GM19397 (cell line): Measurements from ENCODE around the gene FMO5.
"Not testable (repeated sequence)": the region's sequence is repeated elsewhere in the genome, so short reads cannot be mapped to it uniquely, and the experiment has no call there.

Experiments
- ATAC-seq: cut with Tn5 transposase; IDR thresholded peaks from one replicate; pipeline ENCODE4 v1.9.1; 2021; ENCODE audit warnings: mild to moderate bottlenecking, moderate library complexity; ENCODE audit not compliant: unreplicated experiment

Gene FMO5

DNA sequence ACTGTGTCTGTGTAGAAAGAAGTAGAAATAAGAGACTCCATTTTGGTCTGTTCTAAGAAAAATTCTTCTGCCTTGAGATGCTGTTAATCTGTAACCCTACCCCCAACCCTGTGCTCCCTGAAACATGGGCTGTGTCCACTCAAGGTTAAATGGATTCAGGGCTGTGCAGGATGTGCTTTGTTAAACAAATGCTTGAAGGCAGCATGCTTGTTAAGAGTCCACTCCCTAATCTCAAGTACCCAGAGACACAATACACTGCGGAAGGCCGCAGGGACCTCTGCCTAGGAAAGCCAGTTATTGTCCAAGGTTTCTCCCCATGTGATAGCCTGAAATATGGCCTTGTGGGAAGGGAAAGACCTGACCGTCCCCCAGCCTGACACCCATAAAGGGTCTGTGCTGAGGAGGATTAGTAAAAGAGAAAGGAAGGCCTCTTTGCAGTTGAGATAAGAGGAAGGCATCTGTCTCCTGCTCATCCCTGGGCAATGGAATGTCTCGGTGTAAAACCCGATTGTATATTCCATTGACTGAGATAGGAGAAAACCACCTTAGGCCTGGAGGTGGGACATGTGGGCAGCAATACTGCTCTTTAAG, 15.1 kb upstream of the FMO5 start:
- ATAC-seq: not testable (repeated sequence)

- no peak for ATAC-seq
These were observed 14.0 kb upstream of the FMO5 start for GRCh38 chr1:147238925-147239820.

- no peak for ATAC-seq
These were observed 13.1 kb upstream of the FMO5 start for GRCh38 chr1:147238053-147238902.

GRCh38 chr1:147236959-147237791, 12.0 kb upstream of the FMO5 start:
- ATAC-seq: no peak

DNA sequence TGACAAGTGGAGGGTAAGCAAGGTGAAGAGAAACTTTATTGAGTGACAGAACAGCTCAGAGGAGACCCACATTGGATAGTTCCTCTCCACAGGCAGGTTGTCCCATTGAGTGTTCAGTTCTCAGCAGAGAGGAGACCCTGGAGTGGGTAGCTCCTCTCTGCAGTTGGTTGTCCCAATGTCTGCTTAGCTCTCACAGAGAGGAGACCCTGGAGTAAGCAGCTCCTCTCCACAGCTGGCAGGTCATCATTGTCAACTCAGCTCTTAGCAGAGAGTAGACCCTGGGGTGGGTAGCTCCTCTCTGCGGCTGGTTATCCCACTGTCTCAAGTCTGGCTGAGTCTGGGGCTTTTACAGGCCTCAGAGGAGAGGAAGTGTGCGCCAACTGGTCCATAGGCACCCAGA, 11.3 kb upstream of the FMO5 start:
- no peak for ATAC-seq

- ATAC-seq: no peak
These were observed 10.7 kb upstream of the FMO5 start for GRCh38 chr1:147235822-147236221.

DNA sequence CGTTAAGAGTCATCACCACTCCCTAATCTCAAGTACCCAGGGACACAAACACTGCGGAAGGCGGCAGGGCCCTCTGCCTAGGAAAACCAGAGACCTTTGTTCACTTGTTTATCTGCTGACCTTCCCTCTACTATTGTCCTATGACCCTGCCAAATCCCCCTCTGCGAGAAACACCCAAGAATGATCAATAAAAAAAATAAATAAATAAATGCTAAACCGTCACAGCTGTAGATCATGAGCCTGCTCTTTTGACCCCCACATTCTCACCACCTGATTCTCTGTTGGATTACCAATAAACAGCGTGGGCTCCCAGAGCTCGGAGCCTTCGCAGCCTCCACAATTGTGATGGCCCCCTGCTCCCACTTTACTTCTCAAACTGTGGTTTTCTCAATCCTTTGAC, 8.8 kb upstream of the FMO5 start:
- not testable (repeated sequence) for ATAC-seq

- ATAC-seq: not testable (repeated sequence)
These were observed 5.9 kb upstream of the FMO5 start for GRCh38 chr1:147231032-147231431.

GRCh38 chr1:147223740-147224615, 1.2 kb downstream of the FMO5 start:
- ATAC-seq: no peak

GRCh38 chr1:147218606-147219005, 6.5 kb downstream of the FMO5 start:
- no peak for ATAC-seq

GRCh38 chr1:147217141-147217540, 8.0 kb downstream of the FMO5 start:
- no peak for ATAC-seq

- no peak for ATAC-seq
These were observed 9.0 kb downstream of the FMO5 start for GRCh38 chr1:147216124-147216523.

DNA sequence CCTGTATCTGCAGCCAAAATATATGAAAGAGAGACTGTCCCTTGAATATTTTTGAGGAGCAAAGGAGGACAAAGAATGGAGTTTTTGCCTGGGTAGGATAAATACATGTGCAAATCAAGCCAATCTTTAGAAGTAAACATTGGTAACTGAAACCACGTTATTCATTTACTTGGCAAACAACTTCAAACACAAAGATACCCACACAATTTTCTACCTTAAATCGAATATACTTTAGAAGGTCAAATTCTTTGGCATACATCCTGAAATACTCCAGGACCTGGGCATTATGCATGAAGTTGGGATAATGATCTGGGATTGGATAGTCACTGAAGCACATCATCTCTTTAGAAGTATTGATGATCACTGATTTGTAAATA, 9.6 kb downstream of the FMO5 start:
- ATAC-seq: no peak

DNA sequence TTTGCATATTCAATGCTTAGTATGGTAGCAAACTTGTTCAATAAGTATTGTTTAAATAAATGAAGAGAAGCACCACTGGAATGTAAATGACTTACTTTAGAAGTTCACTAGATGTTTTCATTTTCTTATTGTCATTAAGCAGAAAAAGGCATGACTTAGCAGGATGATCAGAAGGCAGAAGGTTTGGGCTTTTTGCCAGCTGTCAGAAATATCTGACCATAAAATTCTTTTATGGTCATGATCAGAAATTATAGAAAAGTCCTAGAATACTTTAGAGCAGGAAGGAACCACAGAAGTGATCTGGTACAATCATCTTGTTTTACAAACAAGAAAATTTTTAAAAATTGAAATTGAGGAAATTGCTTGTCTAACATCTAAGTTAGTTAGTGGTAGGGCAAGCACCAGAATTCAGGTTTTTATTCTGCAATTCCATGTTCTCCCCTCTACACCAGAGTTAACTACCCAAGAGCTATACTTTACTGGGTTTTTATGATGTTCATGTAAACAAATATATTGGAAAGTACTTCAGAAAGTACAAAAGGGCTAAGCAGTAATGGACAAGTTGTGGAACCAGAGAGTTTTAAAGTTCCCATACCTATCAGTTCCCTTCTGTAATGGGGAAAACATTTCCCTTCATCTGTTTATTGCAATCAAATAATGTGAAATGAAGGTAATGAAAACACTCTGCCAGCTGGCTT, 10.1 kb downstream of the FMO5 start:
- ATAC-seq: no peak

DNA sequence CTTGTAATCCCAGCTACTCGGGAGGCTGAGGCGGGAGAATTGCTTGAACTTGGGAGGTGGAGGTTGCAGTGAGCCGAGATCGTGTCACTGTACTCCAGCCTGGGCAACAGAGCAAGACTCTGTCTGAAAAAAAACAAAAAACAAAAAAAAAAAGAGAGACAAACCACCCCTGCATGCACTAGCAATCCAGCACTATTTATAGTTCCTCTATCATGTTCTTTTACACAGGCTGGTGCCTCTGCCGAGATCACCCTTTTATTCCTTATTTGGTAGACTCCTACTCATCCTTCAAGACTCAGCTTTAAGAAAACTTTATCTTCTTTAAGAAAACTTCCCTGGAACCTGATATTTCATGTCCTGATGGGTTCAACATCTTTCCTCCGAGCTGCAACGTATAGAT, 10.8 kb downstream of the FMO5 start:
- no peak for ATAC-seq

DNA sequence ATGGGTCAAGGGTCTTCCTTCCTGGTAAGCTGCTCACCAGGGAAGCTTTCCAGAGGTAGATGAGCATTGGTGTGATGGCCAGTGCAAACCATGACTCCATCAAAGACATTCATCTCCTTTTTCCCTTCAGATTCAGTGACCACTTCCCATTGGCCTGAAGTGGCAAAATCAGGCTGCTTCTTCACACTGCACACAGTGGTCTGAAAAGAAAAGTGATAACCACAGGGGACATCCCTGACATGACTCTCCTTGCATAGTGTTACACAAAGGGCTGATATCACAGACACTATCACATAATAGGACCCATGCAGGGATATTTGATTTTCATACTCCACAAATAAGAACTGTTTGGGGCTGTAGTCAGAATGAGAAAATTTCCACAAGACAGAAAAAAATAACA, 11.9 kb downstream of the FMO5 start:
- no peak for ATAC-seq

GRCh38 chr1:147211577-147211976, 13.6 kb downstream of the FMO5 start:
- no peak for ATAC-seq

DNA sequence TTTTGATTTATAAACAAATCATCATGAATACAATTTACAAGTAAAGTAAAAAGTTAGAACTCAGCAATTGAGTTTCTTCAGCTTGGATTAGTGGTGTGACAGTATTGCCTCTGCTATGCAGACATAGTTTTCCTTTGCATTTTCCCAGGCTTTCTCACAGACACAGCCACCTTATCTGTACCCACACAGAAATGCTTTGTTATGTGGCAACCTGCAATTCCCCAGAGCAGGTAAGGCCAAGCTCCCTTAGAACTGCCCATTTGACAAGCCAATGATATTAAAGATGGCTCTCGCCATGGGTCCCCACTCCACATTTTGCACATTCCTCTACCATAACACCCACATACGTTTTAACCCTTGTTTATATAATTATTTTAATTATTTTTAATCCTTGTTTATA, 14.2 kb downstream of the FMO5 start:
- no peak for ATAC-seq
